IPS DF 4.7 (cell line): ENCODE data around the gene SLC6A18.
"Not testable (repeated sequence)": the region's sequence is repeated elsewhere in the genome, so short reads cannot be mapped to it uniquely, and the experiment has no call there.

ENCODE experiments used
- DNase-seq: peaks from one replicate; pipeline ENCODE4 v3.0.0-alpha.2; 2013; ENCODE audit warnings: low spot score; ENCODE audit errors: extremely low read depth

The SLC6A18 gene

DNA sequence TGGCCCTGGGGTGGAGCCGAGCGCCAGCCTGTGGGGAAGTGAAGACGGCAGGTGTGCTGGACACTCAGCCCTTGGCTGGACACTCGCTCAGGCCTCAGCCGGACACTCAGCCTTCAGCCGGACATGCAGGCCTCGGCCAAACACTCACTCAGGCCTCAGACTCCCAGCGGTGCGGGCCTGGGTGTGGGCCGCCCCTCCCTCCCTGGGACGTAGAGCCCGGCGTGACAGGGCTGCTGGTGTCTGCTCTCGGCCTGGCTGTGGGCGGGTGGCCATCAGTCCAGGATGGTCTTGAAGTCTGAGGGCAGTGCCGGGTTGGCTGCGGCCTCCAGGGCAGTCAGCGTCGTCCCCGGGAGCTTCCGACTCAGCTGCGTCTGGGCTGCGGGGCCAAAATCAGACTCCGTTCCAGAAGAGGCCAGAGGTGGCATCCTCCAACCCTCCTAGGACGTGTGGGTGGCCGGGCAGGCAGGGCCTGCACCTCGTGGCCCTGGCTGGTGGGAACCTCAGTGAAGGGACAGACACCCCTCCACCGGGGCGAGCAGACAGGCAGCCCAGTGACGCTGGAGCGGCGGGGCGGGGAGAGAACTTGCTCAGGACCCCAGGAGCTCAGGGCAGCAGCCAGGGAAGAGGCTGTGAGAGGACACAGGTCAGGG is 28.4 kb downstream of the SLC6A18 start:
- DNase-seq: no peak

DNA sequence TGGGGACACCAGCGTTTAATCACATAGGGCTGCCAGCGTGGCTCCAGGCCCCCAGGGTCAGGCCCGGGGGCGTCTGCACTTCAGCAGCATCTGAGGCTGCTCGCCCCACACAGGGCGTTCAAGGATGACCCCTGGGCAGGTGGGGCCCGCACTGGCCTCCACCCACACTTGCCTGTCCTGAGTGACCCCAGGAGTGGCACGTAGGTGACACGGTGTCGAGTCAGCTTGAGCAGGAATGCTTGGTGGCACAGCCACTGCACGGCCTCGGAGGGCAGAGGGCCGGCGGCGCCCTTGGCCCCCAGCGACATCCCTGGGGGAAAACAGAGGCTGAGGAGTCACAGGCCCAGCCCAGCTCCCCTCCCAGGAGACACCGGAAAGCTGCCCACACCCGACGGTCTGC is 29.0 kb downstream of the SLC6A18 start:
- DNase-seq: no peak

DNA sequence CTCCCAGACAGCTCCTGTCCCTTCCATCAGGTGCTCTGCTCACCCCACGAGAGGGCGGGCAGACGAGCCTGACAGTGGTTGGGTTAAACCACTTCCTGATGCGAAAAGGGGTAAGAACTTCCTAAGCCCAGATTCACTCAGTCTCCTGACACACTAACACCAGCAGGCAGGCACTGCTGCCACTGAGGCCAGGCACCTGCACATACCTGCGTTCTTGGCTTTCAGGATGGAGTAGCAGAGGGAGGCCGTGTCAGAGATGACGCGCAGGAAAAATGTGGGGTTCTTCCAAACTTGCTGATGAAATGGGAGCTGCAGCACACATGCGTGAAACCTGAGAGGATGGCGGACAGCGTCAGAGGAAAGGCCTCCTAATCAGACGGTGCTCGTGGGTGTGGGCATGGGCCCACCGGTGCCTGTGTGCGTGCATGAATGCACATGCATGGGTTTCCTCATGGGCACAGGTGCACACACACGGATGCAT is 29.9 kb downstream of the SLC6A18 start:
- DNase-seq: no peak

DNA sequence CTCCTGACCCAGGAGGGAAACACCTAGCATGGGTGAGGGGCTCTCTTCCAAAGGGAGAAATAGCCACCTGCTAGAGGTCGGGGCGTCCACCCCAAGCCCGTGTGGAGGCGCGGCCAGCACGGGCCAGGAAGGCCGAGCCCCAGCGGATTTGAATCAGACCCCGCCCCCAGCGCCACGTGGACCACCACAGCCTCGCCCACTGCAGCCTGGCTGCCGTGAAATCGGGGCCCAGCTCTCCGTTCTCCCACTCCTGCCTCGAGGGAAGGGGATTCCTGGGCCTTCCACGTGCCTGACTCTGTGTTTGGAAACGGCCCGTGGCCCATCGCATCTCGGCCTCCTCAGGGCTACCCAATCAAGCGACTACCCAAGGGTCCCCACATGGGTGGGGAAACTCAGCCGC is 31.6 kb downstream of the SLC6A18 start:
- DNase-seq: no peak

DNA sequence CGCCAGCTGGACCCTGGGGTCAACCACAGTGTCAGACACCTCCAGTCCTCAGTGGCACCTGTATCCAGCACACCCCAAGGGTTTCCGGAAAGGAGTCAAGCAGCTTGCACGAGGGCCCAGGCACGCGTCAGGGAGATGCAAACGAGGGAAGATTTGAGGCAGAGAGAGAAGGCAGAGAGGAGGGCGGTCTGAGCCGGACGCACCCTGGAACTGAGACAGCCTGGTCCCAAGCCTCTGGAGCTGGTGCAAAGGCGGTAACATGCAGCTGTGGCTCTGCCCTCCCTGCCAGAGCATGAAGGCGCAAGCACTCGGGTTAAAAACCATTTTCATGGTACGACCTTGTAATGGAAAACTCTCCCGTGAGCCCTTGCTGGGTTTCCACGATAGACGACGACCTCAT is 32.2 kb downstream of the SLC6A18 start:
- no peak for DNase-seq

DNA sequence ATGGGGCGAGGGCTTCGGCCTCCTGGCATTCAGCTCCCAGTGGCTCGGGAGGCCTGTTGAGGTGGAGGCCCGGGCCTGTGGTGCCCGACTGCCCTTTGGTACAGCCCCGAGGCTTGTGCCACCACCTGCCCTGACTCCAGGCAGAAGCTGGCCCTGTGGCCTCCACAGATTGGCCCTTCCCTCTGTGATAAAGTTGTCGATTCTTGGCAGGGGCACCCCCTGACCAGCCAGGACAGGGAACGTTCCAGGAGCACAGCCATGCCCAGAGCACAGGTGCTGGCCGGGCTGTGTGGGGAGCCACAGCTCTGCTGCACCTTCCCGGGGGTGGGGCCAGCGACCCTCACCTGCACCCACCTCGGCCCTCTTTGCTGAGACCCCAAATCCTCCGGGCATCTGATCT is 32.7 kb downstream of the SLC6A18 start:
- no peak for DNase-seq

DNA sequence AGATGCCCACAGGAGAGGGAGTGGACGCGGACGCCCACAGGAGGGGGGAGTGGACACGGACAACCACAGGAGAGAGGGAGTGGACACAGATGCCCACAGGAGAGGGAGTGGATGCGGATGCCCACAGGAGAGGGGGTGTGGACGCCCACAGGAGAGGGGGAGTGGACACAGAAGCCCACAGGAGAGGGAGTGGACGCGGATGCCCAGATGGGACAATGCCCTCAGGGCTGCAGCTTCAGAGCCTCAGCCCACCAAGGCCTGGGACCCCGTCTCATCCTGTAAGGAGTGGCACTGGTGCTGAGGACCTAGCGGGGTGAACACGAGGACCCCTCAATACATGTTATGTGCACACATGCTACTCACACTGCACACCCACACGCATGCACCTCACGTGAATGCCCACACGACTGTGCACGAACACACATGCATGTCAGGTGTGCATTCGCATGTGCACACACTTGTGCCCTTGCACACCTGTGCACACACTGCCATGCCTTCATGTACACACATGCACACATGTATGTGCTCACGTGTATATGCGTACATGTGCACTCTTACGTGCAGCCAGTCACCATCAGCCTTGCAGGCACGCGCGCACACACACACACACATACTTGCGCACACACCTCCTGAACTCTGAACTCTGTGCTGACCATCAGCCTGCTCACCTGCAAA is 34.8 kb downstream of the SLC6A18 start:
- DNase-seq: no peak

DNA sequence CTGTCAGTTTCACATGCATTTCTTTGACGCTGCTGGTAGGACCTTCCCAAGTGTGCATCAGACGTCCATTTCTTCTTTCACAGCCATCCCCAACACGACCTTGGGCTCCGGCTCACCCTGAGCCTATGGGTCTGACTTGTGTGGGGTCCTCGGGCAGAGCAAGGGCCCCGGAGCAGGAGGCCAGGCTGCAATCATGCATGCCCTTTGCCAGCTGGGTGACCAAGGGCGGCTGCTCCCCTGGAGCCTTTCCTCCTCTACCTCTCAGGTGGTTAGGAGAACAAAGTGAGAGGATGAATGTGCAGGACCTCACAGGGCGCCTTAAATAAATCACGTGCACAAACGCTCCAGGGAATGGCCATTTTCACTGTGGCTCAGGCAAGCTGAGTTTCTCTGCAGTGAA is 36.5 kb downstream of the SLC6A18 start:
- no peak for DNase-seq

DNA sequence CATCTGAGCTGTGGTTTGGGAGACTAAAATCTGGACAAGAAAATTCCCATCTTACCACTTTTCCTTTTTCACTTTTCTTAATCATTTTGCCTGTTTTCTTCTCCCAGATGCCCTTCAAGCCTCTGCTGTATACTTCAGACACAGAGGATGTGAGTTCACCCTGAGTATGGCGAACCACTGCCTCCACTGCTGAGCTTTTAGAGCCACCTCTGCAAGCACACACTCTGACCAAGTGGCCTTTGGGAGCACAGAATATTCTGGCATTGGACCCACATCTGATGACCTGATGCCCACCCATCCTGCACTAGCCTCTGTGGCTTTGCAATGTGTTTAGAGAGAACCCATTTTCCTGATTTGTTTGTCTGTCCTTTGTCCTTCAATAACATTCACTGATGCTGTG is 37.2 kb downstream of the SLC6A18 start:
- no peak for DNase-seq

DNA sequence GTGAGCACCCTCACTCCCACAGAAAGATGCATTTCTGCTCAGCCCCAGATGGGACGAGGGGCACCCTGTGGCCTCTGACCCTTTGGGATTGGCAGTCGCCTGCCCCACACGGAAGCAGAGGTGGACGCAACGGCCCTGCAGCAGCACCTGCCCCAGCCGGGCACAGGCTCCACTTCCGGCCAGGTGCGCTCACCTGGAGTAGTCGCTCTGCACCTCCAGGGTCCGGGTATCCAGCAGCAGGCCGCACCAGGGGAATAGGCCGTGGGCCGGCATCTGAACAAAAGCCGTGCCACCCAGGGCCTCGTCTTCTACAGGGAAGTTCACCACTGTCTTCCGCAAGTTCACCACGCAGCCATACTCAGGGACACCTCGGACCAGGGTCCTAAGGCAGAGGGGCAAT is 39.0 kb downstream of the SLC6A18 start:
- DNase-seq: no peak

DNA sequence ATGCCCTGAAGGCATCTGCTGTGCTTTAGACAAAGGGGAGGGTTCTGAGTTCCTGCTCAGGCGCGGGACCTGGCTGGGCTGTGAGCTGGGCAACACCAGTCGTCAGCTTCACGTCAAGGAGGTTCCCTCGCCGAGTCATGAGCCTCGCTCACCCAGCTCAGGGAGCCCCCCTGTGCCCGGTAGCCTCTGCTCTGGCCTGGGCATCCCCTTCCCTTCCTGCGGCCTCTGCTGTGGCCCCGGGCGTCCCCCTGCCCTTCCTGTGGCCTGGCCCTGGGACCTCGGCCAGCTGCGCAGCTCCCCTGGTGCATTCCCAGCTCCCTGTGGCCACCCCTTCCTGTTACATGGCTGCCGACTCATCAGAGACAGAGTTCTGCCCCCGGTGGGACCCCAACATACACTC is 39.8 kb downstream of the SLC6A18 start:
- no peak for DNase-seq

DNA sequence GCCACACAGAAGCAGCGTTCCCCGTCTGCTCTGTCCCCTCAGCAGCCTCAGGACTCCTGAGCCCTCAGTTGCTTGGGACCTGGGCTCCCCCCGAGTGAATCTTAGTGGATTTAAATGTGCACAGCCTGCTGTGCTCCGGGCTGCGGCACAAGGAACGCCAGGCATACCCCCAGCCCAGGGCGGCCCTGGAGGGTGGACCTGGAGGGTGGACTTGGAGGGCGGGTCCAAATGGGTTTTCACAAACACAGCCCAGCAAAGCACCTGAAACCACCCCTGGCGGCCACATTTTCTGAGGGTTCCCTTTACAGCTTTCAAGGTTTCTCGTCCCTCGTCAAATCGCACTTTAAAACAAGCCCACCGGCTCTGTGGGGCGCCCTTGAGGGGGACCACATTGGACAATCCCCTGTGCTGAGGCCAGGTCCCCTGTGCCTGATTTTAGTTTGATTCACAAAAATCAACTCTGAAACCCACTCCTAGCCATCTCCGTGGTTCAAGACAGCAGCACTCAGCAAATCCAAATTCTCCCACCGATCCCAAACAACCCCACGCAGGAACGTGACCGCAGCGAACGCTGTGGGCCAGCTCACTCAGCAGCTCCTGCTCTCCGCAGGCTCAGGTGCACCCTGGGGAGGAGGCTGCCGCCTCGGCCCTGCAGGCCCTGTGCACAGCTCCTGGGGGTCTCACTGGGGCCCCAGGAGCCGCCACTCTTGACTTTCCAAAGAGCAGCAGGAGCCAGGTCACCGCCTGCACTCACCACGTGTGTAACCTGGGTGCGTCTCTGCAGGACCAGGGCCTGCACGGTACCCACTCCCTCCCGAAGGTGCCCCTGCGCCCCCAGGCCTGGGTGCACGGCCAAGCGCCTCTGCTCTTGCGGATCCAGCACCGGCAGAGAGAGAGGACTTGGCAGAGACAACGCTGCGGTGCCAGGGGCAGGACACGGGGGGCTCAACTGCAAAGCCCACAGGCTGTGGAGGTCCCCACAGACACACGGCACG is 40.6 kb downstream of the SLC6A18 start:
- no peak for DNase-seq

DNA sequence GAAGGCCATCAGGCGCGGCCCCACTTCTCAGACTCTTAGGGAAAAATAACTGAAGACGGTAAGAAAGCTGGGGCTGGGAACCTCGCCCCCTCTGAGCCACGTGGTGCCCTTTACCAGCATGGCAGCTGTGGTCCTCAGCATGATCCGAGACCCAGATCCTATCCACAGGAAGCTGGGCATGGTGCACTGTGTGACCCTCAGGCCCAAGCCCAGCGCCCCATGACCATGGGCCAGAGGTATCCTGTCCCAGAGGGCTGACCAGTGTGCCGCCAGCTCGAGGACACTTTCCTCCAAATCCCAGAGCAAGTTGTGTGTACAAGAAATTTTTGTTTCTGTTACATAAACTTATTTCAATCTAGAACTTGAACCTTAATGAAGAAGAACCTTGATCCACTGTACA is 41.6 kb downstream of the SLC6A18 start:
- no peak for DNase-seq

DNA sequence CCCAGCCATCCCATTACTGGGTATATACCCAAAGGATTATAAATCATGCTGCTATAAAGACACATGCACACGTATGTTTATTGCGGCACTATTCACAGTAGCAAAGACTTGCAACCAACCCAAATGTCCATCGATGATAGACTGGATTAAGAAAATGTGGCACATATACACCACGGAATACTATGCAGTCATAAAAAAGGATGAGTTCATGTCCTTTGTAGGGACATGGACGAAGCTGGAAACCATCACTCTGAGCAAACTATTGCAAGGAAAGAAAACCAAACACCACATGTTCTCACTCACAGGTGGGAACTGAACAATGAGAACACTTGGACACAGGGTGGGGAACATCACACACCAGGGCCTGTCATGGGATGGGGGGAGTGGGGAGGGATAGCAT is 42.3 kb downstream of the SLC6A18 start:
- not testable (repeated sequence) for DNase-seq

DNA sequence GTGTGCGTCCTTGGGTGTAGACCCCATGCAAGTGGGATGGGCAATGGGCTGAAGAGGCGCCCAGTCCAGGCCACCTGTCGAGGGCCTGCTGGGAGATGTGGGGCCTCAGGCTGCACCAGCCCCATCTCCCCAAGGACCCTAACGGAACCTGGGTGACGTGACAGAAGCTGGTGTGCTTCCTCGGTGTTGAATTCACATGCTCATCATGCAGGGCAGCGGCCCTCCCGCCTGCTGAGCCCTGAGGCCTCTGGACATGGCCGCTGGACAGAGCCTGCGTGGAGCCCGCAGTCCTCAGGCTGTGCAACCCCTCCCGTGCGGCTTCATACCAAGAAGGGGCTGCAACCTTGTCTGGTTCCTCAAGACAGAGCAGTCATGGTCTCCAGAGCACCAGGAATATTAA is 42.9 kb downstream of the SLC6A18 start:
- no peak for DNase-seq

DNA sequence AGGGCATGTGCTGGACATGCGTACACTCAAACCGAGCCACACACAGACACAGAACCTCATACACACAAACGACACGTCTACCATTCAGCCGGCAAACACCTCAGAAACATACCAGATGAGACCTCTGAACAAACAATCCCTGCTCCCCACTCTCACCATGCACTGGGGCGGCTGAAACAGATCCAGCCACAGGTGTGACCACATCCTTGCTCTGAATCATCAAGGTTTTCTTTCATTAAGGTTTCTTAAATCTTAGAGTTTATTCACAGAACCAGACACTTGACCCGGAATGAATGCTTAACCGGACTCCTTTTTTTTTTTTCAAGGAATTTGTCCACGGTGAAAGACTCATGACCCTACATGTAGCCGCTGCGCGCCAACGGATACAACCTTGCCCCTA is 43.5 kb downstream of the SLC6A18 start:
- DNase-seq: no peak

DNA sequence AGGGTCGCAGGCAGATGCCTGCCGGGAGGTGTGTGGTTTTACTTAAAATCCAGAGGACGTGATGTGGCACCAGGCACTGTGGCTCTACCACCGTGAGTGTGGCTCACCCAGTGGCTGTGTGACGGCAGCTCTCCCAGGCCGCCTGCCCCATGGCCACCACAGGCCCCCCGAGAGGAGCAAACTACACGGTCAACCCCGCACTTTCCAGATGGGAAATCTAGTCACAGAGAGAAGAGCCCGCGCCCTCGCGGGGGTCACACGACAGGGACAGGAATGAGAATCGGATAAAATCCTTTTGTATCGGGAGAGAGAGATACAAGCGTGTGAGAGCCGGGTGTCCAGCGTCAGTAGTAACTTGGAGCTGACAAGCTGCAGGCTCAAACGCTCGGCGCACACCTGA is 45.2 kb downstream of the SLC6A18 start:
- DNase-seq: no peak

DNA sequence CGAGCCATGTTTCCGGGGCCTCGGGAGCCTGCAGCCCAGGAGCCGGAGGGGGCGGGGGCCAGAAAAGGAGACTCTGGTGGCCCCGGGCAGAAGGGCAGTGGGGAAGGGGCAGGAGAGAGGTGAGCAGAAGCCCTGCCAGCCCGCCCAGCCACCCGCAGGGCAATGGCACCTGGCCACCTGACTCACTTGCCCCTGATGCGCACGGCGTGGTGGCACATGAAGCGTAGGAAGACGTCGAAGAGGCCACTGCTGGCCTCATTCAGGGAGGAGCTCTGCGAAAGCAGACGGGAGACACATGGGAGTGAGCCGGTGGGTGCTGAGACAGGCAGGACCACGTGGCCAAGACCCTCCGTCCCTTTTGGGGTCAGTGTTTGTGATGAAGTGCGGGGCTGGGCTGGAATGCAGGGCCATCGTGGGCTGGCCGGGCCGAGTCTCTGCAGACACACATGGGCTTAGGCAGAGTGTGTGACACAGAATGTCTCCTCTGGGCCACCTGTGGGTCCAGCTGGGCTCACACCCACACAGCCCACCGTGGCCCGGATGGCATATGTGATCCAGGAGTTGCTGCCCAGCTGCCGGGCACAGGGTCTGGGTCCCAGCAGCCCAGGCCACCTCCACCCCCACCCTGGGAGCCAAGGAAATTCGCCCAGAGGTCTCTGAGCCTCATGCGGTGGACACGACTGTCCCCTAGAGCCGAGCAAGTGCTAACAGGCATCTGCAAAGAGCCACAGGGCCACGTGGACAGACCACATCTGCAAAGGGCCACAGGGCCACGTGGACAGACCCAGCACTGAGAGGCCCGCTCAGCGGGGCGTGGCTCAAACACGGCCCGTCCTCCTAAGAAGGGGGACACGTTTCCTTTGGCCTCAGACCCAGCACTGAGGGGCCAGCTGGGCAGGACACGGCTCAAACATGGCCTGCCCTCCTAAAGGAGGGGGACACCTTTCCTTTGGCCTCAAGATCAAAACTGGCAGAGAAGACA is 46.0 kb downstream of the SLC6A18 start:
- DNase-seq: no peak

DNA sequence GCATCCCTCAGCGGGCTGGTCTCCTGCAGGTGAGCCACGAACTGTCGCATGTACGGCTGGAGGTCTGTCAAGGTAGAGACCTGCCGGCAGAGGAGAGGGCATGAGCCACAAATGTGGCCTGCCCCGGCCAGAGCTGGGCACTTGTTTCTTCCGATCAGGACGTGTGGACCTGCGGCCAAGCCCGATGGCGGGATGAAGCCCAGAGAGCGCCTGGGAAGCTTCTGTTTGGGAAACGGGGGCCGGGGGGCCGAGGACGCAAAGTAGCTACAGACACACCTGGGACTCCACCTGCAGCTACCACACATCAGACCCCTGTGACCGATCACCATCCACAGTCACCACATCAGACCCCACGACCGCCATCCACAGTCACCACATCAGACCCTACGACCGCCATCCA is 47.0 kb downstream of the SLC6A18 start:
- DNase-seq: no peak

DNA sequence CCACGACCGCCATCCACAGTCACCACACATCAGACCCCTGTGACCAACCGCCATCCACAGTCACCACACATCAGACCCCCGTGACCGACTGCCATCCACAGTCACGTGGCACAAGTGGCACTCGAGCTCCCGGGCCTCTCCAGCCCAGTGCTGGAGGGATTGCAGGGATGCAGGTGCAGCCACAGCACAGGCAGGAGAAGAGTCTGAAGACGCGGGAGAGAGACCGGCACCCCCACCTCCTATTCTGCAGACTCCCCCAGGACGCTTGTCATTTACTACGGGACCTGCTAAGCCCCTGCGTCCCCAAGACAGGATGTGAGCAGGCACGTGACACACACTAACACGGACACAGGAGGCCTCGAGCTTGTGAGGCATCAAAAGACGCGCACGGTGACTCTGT is 48.6 kb downstream of the SLC6A18 start:
- no peak for DNase-seq

DNA sequence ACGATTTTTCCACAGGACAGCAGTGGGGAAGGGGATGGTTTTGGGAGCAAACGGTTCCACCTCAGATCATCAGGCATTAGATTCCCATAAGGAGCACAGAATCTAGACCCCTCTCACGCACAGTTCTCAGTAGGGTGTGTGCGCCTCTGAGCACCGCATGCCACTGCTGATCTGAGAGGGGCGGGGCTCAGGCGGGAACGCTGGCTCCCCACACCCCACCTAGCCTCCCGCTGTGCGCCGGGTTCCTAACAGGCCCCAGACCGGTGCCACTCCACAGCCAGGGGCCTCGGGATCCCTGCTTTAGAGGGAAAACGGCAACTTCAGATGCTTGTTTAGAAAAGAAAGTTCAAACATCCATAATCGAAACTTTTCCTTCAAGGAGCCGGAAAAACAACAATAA is 49.3 kb downstream of the SLC6A18 start:
- DNase-seq: no peak
